Measurements from ENCODE around the gene ABCA5.
"Not testable (repeated sequence)": the region's sequence is repeated elsewhere in the genome, so short reads cannot be mapped to it uniquely, and the experiment has no call there.

The ABCA5 gene

DNA sequence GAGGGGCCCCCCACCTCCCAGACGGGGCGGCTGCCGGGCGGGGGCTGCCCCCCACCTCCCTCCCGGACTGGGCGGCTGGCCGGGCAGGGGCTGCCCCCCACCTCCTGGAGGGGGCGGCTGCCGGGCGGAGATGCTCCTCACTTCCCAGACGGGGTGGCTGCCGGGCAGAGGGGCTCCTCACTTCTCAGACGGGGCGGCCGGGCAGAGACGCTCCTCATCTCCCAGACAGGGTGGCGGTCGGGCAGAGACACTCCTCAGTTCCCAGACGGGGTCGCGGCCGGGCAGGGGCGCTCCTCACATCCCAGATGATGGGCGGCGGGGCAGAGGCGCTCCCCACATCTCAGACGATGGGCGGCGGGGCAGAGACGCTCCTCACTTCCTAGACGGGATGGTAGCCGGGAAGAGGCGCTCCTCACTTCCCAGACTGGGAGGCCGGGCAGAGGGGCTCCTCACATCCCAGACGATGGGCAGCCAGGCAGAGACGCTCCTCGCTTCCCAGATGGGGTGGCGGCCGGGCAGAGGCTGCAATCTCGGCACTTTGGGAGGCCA is 130.8 kb downstream of the ABCA5 start:
- not testable (repeated sequence) for DNase-seq

Measured in GOT3 (cell line).